HG03108 (cell line): Measurements from ENCODE around the gene ACVR2B.
A peak's percentile ranks its signal among the peaks of the same experiment; 100 is the strongest.
"Not testable (repeated sequence)": the region's sequence is repeated elsewhere in the genome, so short reads cannot be mapped to it uniquely, and the experiment has no call there.

Experiments used
- ATAC-seq: cut with Tn5 transposase; IDR thresholded peaks from one replicate; pipeline ENCODE4 v1.9.1; 2021; ENCODE audit warnings: moderate library complexity; ENCODE audit not compliant: unreplicated experiment

Gene ACVR2B

GRCh38 chr3:38453075-38453912, at the start of gene ACVR2B:
TSS of gene ACVR2B (plus strand) at chr3:38453890. CDS start at chr3:38454323, 433 bp downstream.
- peak; percentile 53 for ATAC-seq

- ATAC-seq = no peak
Observed at GRCh38 chr3:38404286-38404685, 49.4 kb upstream of the ACVR2B start.

GRCh38 chr3:38411591-38411990, 42.1 kb upstream of the ACVR2B start:
- no peak for ATAC-seq

- ATAC-seq = not testable (repeated sequence)
Observed at GRCh38 chr3:38420758-38421157, 32.9 kb upstream of the ACVR2B start.

GRCh38 chr3:38421679-38422336, 31.9 kb upstream of the ACVR2B start:
- ATAC-seq = no peak

GRCh38 chr3:38426798-38427426, 26.8 kb upstream of the ACVR2B start:
- ATAC-seq = not testable (repeated sequence)

GRCh38 chr3:38432871-38433658, 20.6 kb upstream of the ACVR2B start:
- not testable (repeated sequence) for ATAC-seq

GRCh38 chr3:38433661-38434060, 20.0 kb upstream of the ACVR2B start:
- ATAC-seq = not testable (repeated sequence)

GRCh38 chr3:38438436-38439069, 15.1 kb upstream of the ACVR2B start:
- not testable (repeated sequence) for ATAC-seq

GRCh38 chr3:38443205-38443604, 10.5 kb upstream of the ACVR2B start:
- not testable (repeated sequence) for ATAC-seq

- ATAC-seq = no peak
Observed at GRCh38 chr3:38446085-38446686, 7.5 kb upstream of the ACVR2B start.

GRCh38 chr3:38446812-38447211, 6.9 kb upstream of the ACVR2B start:
- ATAC-seq = no peak

- no peak for ATAC-seq
Observed at GRCh38 chr3:38450853-38451252, 2.8 kb upstream of the ACVR2B start.

- peak; percentile 13 for ATAC-seq
Observed at GRCh38 chr3:38453913-38454177, 155 bp downstream of the ACVR2B start.

- peak; percentile 29 for ATAC-seq
Observed at GRCh38 chr3:38454178-38454883, 641 bp downstream of the ACVR2B start.

- ATAC-seq = no peak
Observed at GRCh38 chr3:38454884-38455638, 1.4 kb downstream of the ACVR2B start.

- ATAC-seq = no peak
Observed at GRCh38 chr3:38455639-38456430, 2.1 kb downstream of the ACVR2B start.
